GM18511 (cell line): ENCODE results near the gene EFNA5.
"Not testable (repeated sequence)": the region's sequence is repeated elsewhere in the genome, so short reads cannot be mapped to it uniquely, and the experiment has no call there.

Source experiments
- ATAC-seq: cut with Tn5 transposase; IDR thresholded peaks from one replicate; pipeline ENCODE4 v1.9.1; 2021; ENCODE audit warnings: mild to moderate bottlenecking, moderate library complexity; ENCODE audit not compliant: unreplicated experiment

EFNA5 gene

DNA sequence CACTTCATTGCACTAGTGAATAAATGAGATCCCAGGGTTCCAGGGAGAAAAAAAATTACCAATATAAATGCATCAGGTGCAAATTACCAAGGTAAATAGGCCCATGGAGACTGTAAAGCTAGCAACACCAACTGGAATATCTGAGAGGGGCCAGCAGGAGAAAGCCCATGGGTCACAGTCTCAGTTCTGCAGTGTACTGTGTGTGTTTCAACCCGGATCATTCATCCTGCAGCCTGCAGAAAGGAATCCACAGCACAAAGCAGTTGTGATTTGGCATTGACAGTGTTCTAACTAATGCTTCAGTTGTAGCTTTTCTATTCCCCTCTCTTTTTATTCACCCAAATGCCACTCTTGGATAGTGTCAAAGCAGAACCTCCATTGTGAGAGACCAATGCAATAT is 171.0 kb downstream of the EFNA5 start:
- no peak for ATAC-seq

DNA sequence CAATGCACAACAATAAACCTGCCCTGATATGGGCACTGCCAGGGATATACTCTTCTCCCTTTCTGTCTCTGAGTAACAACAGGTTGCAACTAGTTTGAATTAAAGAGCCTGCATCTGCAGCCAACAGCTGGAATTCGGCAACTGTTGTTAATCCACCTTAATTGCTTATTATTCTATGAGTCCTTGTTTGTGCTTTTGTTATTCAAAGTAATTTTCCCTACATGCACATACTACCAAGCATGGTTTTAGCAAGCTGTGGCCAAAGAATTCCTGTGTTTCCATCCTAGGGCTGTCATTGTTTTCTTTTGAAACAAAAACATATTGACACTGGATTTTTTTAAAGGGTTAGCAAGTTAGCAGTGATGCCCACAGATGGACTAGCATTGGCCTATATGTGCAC is 171.5 kb downstream of the EFNA5 start:
- no peak for ATAC-seq

DNA sequence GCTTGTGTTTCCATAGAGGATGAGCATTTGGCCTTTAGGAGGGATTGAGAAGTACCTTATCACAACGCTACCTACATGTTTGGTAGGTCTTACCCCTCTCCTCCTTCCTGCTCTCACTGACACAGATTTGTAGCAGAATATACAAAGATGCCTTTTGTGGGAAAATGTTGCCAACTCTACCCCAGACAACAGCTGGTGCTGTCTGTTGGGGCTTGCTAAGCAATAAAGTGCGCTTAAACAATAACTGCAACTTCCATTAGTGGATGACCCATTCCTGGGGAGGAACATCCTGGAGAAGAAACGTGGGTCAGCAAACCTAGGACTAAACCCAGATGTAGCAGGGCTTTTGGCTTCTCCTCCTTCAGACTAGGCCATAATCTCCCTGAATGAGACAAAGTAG is 174.3 kb downstream of the EFNA5 start:
- ATAC-seq: no peak

DNA sequence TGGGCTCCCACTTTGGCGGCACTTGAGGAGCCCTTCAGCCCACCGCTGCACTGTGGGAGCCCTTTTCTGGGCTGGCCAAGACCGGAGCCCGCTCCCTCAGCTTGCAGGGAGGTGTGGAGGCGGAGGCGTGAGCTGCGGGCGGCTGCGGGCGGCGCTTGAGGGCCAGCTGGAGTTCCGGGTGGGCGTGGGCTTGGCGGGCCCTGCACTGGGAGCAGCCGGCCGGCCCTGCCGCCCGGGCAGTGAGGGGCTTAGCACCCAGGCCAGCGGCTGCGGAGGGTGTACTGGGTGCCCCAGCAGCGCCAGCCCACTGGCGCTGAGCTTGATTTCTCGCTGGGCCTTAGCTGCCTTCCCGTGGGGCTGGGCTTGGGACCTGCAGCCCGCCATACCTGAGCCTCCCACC is 176.6 kb downstream of the EFNA5 start:
- not testable (repeated sequence) for ATAC-seq

DNA sequence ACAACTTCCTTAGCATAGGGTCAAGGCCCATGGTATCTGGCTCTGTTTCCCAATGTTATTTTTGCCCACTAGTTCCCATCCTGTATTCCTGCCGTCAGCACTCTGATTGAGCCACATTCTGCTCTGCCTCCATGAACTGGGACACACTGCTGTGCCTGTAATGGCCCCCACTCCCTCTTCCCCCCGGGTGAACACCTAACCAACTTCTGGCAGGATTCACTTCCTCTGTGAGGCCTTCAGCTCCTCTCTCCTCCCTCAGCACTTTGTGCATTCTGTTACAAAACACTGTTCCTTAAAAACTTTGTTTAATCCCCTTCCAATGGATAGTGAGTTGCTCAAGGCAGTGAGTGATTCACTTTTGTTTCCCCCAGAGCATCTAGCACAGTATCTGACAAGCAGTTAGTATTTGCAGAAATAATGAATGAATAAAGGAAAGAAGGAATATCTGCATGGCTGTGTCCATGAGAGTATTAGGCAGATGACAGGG is 183.6 kb downstream of the EFNA5 start:
- ATAC-seq: no peak

DNA sequence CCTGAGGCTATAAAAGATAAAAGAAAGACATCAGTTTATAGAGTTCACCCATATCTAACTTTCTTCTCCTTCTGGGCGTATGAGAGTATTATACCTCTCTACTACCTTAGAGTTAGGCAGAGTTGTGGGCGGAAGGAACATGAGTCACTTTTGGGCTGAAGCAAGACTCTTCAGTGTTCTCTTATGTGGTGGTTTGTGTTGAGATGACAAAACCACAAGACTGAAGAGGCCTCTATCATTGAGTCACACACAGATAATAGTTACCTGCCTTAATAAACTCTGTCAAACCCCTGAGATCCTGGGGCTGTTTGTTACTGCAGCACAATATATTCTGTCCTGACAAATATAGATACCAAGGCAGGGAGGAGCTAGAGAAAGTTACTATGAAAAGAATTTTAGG is 184.2 kb downstream of the EFNA5 start:
- ATAC-seq: peak; percentile 65

DNA sequence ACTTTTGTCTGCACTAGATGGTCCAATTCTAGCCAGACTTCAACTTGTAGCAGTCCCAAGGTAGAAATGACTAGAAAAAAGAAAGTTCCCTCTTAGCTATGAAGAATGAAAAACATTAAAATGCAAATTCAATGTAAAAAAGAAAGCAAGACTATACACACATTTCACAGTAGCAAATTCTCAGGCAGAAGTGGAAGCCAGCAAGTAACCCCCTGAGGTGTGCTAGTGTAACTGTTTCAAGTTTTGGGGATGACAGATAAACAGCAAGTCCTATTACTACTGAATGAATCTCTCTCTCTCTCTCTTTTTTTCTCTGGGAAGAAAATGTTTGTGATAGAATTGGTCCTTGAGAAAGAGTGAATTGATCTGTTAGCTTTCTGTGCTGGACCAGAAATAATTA is 185.6 kb downstream of the EFNA5 start:
- peak; percentile 62 for ATAC-seq

DNA sequence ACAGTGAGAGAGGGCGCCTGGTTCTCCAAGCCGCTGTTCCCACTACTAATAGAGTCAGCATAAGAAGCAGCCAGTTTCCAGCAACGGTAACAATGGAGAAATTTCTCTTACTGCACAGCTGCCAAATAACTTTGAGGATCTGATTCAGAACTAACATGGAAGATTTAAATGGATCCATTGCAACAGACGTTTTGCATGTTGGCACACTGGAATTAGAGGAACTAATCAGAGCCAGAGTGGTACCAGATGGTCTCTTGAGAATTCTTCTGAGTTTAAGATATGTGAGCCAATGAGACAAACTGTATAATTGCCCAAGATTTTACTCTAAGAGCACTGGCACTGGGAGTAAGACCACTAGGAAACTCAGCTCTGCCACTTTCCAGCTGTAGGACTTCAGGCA is 186.5 kb downstream of the EFNA5 start:
- ATAC-seq: no peak

DNA sequence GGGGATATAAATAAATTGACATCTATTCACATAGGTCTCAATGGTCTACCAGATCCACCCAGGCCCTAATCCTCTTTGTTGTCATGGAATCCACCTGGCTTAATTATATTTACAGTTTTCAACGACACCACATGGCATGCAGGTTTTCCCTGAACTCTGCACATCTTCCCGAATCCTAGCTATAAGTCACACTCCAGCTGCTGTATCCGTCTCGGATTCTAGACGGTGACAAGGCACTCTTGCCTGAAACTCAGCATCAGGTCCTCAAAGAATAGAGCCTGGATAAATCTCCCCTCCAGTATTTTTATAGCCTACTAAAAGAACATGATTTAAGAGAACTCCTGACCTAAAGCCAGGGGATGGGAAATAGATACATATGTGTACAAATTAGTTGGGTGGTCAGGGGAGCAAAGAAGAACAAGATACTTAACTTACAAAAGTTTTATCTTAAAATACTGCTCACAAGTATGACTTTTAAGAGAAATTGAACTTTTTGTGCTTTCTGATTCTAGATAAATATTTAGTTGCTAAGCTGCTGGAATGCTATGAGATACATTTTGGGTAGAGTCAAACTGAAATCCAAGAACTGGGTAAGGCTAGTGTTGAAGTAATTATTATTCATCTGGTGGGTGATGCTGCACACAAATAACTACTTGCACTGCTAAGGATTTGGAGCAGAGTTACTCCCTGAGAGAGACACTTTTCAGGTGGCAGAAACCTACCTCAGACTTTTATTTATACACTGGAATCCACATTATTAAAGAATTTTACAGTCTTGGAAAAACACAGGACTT is 187.3 kb downstream of the EFNA5 start:
- ATAC-seq: no peak

DNA sequence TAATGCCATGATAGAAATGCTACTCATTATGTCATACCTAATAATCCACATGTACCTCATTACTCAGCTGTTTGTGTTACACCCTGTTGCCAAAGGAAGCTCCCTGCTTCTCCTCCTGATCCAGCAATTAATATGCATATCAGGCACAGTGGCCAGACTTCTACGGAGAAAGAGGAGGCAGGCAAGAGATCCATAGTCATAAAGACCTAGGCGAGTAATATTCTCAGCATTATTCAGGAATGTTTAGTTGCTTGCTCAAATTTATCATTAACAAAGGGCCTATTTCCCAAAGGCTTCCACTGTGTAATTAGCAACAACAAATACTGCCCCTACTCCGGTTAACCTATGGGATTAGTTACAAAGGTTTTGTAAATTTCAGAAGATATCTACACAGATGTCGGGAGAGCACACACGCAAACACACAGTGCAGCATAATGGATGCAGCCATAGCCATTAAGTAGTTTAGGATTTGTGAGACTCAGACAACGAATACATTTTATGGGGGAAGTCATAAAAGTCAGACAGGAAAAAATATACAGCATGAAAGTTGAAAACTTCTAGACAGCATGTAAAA is 192.6 kb downstream of the EFNA5 start:
- ATAC-seq: no peak

DNA sequence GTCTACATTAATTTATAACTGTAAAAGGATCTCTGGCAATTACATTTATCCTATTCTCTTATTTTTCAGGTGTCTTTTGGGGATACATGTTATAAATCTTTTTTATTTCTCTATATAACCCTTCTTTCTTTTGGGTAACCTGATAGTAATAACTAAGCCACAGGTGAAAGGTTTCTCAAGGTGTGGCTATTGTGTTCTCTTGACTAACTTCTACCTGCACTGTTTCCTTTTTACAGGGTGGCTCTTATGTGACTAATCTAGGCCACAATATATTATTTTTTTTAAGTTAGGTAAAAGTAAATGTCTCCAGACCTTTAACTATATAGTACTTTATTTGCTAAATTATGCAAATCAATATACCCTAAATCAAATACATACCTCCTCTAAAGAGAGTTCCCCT is 193.2 kb downstream of the EFNA5 start:
- no peak for ATAC-seq

DNA sequence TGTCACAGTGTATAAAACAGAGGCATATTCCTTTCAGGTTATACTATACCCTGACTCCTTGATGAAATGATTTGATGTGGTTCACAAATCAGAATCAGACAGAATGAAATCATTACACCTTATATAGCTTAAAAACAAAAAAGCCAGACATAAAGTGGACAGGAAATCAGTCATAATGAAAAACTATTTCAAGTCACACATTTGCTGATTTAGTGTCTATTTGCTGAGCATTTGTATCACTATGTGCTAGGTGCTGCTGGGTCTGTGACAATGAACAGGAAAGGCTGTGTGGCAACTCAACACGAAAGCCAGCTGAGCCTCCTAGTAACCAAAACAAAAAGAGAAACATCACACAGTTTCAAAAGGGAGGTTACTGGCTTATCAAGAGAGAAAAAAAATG is 194.0 kb downstream of the EFNA5 start:
- peak; percentile 84 for ATAC-seq

DNA sequence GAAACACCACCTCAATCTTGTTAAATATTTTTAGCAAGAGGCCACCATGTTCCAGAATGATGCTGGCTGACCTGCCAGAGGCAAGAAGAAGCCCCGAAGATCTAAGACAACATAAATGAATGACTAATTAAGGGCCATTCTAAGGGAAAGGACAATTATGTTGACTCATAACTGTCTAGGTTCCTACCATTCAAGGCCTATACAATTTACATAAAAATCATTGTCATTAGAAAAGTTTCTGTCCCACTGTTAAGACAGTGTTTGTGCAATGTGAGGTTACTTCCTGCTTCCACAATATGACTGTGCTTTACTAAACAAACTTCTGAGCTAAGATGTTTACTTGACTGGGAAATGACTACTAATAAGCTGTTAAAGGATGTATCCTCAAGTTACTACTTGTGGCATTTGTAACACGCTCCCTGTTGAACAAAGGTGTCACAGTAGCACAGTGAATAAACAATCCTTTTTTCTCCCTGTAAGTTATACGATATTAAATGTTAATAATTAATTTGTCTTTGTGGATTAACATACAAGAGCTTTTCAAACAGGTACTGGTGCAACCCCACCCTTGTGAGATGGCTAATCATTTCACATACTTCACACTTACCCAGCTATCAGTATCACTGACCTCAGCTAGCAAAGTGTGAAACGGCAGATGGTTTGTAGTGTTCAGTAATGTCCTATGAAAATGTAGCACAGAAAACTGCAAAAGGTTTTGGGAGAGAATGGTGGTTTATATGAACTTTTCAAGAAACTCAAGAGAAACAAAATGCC is 195.8 kb downstream of the EFNA5 start:
- ATAC-seq: peak; percentile 76

DNA sequence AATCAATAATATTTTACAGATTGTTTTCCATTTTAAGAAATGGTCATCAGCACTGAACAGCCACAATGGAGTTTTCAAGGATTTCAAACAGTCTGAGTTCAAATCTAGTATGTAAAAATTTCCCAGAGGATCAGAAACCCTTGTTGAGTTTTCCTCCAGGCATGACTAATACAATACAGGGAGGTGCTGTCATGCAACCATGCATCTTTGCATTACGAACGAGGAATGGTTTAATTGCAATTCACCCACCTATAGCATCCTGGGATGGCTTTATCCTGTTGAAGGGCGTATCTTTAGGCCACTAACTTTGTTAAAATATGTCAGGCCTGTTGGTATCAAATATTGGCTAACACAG is 196.4 kb downstream of the EFNA5 start:
- ATAC-seq: no peak

DNA sequence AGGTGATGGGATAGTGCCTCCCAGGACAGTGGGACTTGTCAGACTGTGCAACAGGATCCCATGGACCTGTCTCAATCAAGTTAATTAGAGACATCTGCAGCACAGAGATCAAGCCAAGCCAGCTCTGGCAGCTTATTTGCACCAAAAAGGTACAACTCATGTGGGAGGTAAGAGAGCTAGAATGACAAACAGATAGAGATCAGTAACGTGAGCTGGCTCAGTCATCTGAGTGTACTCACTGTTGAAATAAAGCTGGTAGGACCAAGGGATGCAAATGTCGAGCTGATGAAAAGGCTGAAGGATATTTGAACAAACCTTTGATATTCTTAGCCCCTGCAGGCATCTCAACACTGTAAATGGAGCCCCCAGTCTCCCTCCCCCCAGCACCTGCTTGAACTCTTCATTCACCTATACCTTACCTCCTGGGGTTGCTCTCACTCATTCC is 198.1 kb downstream of the EFNA5 start:
- ATAC-seq: no peak

DNA sequence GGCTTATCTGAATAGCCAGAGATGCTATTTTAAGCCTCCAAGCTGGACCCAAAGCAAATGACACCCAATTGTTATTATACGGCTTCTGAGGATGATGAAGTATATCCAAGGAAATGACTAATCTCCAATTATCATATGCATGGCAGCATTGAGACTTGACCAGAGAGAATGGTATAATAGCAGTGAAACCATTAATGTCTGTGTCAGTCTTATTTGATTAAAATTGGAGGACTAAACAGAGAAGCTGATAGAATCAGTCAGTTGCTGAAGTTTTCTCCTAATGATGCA is 200.5 kb downstream of the EFNA5 start:
- no peak for ATAC-seq

DNA sequence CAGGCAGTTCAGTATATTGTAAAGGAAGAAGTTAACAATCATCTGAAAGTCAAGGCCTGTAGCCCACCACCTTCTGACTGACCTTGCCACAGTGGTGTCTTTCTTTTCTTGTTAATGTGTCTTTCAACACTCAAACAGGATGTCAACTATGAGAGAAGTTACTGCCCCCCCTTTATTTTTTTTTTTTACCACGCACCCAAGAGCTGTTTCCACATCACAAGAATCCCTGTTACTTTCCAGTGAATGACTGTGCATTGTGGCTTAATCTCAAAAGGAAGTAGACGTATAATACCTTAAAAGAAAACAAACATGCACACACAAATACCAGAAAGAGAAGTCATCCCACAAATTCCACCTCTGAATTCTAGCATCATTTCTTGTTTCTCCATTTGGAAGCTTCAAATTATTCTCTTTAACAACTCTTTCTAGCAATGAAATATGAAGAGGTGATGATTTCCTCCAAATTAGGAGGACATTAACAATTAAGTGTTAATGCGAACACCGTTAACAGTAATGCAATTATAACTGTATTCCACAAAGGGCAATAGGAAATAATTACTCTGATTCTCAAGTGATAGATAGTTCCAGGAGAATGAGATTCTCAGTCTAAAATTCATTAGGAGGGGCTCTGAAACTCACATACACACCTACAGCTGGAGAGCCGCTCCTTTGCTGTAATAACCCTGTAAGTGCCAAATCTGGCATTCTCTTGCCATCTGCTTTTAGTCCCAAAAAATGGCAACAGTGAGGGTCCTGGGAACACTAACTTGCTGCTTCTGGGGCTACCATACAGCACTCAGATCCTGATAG is 201.0 kb downstream of the EFNA5 start:
- no peak for ATAC-seq

DNA sequence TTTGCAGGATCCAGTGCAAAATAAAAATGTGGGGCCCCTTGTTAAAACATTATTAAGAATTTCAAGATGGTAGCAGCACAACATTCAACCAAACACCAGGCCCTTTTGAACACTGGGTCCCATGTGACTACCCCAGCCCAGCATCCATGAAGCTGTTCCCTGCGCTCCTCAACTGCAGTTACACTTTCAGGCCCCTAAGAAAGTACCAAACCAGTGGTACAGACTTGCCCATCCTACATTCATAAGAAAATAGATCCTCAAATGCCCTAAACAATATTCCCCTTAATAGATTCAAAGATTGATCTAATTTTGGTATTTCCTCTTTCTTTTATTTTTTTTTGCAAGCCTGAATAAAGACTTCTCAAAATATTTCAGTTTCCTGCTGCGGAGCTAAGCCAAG is 201.7 kb downstream of the EFNA5 start:
- no peak for ATAC-seq

DNA sequence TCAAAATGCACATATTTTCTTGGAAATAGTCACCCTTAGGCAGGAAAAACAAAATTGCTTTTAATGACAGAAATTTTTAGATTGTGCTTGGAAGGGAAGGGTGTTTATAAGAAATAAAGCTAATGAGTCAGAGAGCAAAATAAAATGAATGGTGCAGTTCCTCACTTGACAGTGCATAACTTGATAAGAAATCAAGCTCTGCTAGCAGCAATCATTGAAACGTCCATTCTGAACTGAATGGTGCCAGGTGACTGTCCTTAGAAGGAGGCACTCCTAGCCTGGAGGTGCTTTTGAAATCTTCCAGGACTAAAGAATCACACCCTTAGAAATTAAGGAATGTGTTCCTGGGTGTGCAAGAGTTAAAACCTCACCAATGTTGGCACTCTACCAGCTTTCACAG is 202.5 kb downstream of the EFNA5 start:
- no peak for ATAC-seq

DNA sequence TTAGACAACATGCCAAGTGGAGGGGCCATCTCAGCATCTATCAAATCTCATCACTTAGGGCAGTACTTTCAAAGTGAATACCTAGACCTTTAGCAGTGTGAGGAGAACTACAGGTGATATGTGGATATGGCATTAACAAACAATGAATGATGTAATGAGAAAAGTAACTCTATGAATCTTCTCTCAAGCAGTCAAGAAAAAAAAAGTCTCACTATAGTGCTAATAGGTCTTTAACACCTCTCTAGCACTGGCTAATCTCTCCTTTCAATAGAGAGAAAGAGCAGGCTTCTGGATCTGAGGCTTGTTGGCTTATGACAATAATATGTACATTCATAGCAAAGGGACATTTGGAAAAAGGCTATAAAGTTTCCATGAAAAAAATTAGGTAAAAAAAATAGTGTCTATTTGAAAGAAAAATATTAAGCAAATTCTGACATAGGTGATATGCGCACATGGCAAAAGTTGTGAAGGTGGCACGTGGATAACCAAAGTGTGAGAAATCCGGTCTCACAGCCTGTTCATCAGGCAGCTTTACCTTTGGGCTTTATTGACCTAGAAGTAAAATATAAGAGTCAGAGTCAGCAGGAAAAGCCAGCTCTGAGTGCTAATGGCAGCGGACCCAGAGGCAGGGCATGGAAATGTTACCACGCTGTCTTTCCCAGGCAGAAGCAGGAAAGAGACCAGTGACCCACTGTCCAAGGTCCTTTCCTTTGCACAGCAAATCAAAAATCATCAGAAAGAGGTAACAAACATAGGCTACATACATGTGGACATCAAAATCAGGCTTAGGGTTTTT is 203.4 kb downstream of the EFNA5 start:
- ATAC-seq: no peak
